LNCAP (cell line): ENCODE measurements around the gene IQSEC3.

ENCODE experiments used
- TF ChIP-seq, protein P1 (sequence below): fragments of 450-650 bp; IDR thresholded peaks from 2 replicates; pipeline ENCODE4 v1.5.1; 2017; ENCODE audit warnings: mild to moderate bottlenecking

The IQSEC3 gene

GRCh38 chr12:54750-55535 is 11.6 kb upstream of the IQSEC3 start:
- TF ChIP-seq, protein P1, sequence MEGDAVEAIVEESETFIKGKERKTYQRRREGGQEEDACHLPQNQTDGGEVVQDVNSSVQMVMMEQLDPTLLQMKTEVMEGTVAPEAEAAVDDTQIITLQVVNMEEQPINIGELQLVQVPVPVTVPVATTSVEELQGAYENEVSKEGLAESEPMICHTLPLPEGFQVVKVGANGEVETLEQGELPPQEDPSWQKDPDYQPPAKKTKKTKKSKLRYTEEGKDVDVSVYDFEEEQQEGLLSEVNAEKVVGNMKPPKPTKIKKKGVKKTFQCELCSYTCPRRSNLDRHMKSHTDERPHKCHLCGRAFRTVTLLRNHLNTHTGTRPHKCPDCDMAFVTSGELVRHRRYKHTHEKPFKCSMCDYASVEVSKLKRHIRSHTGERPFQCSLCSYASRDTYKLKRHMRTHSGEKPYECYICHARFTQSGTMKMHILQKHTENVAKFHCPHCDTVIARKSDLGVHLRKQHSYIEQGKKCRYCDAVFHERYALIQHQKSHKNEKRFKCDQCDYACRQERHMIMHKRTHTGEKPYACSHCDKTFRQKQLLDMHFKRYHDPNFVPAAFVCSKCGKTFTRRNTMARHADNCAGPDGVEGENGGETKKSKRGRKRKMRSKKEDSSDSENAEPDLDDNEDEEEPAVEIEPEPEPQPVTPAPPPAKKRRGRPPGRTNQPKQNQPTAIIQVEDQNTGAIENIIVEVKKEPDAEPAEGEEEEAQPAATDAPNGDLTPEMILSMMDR: no peak

- TF ChIP-seq, protein P1: no peak
Observed at GRCh38 chr12:56683-57346, 9.8 kb upstream of the IQSEC3 start.

GRCh38 chr12:57539-57938 is 9.0 kb upstream of the IQSEC3 start:
- TF ChIP-seq, protein P1: no peak

DNA sequence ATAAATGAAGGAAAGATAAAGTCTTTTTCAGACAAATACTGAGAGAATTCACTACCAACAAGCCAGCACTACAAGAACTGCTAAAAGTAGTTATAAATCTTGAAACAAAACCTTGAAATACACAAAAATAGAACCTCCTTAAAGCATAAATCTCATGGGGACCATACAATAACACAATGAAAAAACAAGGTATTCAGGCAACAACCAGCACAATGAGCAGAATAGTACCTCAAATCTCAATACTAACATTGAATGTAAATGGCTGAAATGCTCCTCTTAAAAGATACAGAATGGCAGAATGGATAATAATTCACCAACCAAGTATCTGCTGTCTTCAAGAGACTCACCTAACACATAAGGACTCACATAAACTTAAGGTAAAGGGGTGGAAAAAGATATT is 7.7 kb upstream of the IQSEC3 start:
- TF ChIP-seq, protein P1: no peak

GRCh38 chr12:78981-79380 is 12.4 kb downstream of the IQSEC3 start:
- TF ChIP-seq, protein P1: no peak

DNA sequence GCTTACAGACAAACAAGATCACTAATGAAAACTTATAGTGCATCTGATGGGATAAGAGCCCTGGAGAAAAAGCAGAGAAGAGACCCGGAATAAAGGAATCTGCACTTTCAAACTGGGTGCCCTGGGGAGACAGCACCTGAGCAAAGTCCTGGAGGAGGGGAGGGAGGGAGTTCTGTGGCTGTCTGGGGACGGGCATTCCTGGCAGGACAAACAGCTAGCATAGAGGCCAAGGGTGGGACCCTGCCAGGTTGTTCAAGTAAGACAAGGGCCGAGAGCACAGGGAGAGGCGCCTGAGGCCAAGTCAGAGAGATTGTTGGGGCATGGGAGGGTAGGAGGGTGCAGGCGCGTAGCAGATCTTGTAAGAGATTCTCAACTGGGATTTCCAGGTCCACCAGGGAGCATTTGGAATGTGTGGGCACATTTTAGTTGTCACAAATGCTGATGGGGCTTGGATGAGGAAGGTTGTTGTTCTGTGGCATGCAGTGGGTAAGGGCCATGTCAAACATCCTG is 14.2 kb downstream of the IQSEC3 start:
- TF ChIP-seq, protein P1: no peak

GRCh38 chr12:82740-83139 is 16.2 kb downstream of the IQSEC3 start:
- TF ChIP-seq, protein P1: no peak
